HepG2 (cell line): Measurements from ENCODE around the gene UBR4. TPM values are rescaled to one million over a fixed set of nuclear protein-coding genes. Genes with fewer than 3 reads are reported as not detected.

Source experiments
- ATAC-seq: fragments of 200-7000 bp; cut with Tn5 transposase; 3 replicates; pipeline ENCODE4 v1.9.1; 2020; ENCODE audit warnings: mild to moderate bottlenecking, moderate library complexity
- BruUV-seq: library from RNA; stranded (reverse); fragments of 400-500 nt; replicated peaks from 2 replicates; lab custom pipeline; 2021; lab: Mats Ljungman, UMichigan
- CTCF ChIA-PET: fragments of 300-600 bp; formaldehyde crosslinking; extraction: SDS; loops from one replicate; lab custom pipeline; 2021; ENCODE audit warnings: low total read pairs, inconsistent platforms, low intra/inter-chr PET ratio; lab: Yijun Ruan, JAX
- POLR2A ChIA-PET: fragments of 350-600 bp; sonication (Branson Sonifier 250); formaldehyde crosslinking; loops from one replicate; lab custom pipeline; 2020; ENCODE audit warnings: antibody characterized with exemption, inconsistent platforms; lab: Yijun Ruan, JAX
- DNase-seq: peaks from one replicate; pipeline ENCODE4 v3.0.0-alpha.2; 2015; ENCODE audit warnings: low spot score
- FAIRE-seq: peaks from 3 replicates; lab custom pipeline; 2011; peaks lifted over from hg19 to GRCh38; lab: Jason Lieb, UNC
- H2AFZ ChIP-seq: one replicate; pipeline ENCODE4 v1.6.1; 2011; ENCODE audit warnings: low read length, inconsistent platforms
- H3K27ac ChIP-seq: fragments of 300-600 bp; 3 replicates; pipeline ENCODE4 v1.8.0; 2011; ENCODE audit warnings: mixed run types, mild to moderate bottlenecking, mixed read lengths, low read length, inconsistent platforms; ENCODE audit not compliant: insufficient read depth; ENCODE audit errors: extremely low read length
- H3K27me3 ChIP-seq, 2 experiments: fragments of 200-600 bp in 1 of 2; 2 replicates in 1 of 2; 3 replicates in 1 of 2; pipeline versions ENCODE4 v1.6.0 to v1.8.0; 2011; ENCODE audit warnings: low read length in 2 of 2, mild to moderate bottlenecking in 2 of 2, moderate library complexity in 2 of 2, inconsistent platforms in 1 of 2; ENCODE audit not compliant: insufficient read depth in 2 of 2, control insufficient read depth in 1 of 2
- H3K36me3 ChIP-seq, 2 experiments: fragments of 200-600 bp in 1 of 2; replicated peaks in 1 of 2; 2 replicates in 1 of 2; 3 replicates in 1 of 2; pipeline versions ENCODE4 v1.5.1 to v1.8.0; 2011; ENCODE audit warnings: low read length in 2 of 2, inconsistent platforms in 1 of 2; ENCODE audit not compliant: insufficient read depth in 2 of 2, control insufficient read depth in 1 of 2
- H3K4me1 ChIP-seq: 2 replicates; pipeline ENCODE4 v1.5.1; 2012; ENCODE audit warnings: low read length, inconsistent platforms; ENCODE audit not compliant: insufficient read depth
- H3K4me2 ChIP-seq: 2 replicates; pipeline ENCODE4 v1.6.0; 2011; ENCODE audit warnings: low read depth, low read length, inconsistent platforms
- H3K4me3 ChIP-seq, 3 experiments: fragments of 200-600 bp in 1 of 3; sonication (generic), shearing (Covaris generic) in 1 of 3; replicated peaks in 1 of 3; 2 replicates each; pipeline ENCODE4 v1.5.1; 2011 to 2016; ENCODE audit warnings: low read length in 3 of 3, inconsistent platforms in 2 of 3, low read depth in 2 of 3, mild to moderate bottlenecking in 2 of 3, control low read depth in 1 of 3, mixed read lengths in 1 of 3; ENCODE audit not compliant: insufficient read depth in 1 of 3
- H3K79me2 ChIP-seq: one replicate; pipeline ENCODE4 v1.6.1; 2011; ENCODE audit warnings: low read length, inconsistent platforms; ENCODE audit not compliant: insufficient read depth
- H3K9ac ChIP-seq: 2 replicates; pipeline ENCODE4 v1.6.0; 2011; ENCODE audit warnings: mild to moderate bottlenecking, low read depth, low read length, inconsistent platforms; ENCODE audit not compliant: insufficient read depth
- H3K9me3 ChIP-seq: 2 replicates; pipeline ENCODE4 v1.5.1; 2012; ENCODE audit warnings: mild to moderate bottlenecking, low read length
- H4K20me1 ChIP-seq: 2 replicates; pipeline ENCODE4 v1.6.0; 2011; ENCODE audit warnings: inconsistent platforms, mild to moderate bottlenecking, low read length, moderate library complexity; ENCODE audit not compliant: insufficient read depth
- EED ChIP-seq: sonication (generic); formaldehyde crosslinking; IDR thresholded peaks from 2 replicates; pipeline ENCODE4 v1.5.0; 2020; ENCODE audit warnings: mild to moderate bottlenecking, missing genetic modification reagents
- SMC3 ChIP-seq: IDR thresholded peaks from 2 replicates; pipeline ENCODE4 v1.6.1; 2011; ENCODE audit warnings: low read length, improper control_type of control experiment
- STAG1 ChIP-seq: sonication (generic); formaldehyde crosslinking; IDR thresholded peaks from 2 replicates; pipeline ENCODE4 v1.4.0; 2020; ENCODE audit warnings: missing genetic modification reagents
- ZBTB3 ChIP-seq: sonication (generic); formaldehyde crosslinking; IDR thresholded peaks from 2 replicates; pipeline ENCODE4 v1.4.0; 2020; ENCODE audit warnings: low read depth, mild to moderate bottlenecking, moderate library complexity, missing genetic modification reagents, borderline replicate concordance
- WGBS: methylation state at CpG from one replicate; pipeline ENCODE4 v1.1.6; 2017; ENCODE audit warnings: low lambda C conversion rate; 5-methylcytosine and 5-hydroxymethylcytosine counted together
- in situ Hi-C: cut with HindIII; loops from 2 replicates; pipeline ENCODE4 v1.10.0; 2017; ENCODE audit warnings: low pct_unique_long_range_greater_than_20kb; ENCODE audit not compliant: extremely low pct_ligation_motif_present
- intact Hi-C: fragments of 100-400 bp; cut with micrococcal nuclease; formaldehyde crosslinking; loops from one replicate; pipeline ENCODE4 v1.10.0; 2022; ENCODE audit not compliant: unreplicated experiment
- polyA plus RNA-seq, 8 experiments: library from polyadenylated mRNA; depleted of rRNA in 3 of 8; stranded (reverse) in 7 of 8; unstranded in 1 of 8; fragments of >200 nt; fragmentation: Illumina TruSeq in 4 of 8; extraction: Trizol in 4 of 8; gene quantifications; 2 replicates each; pipeline versions ENCODE4 v1.2.1 to v1.2.3, GENCODE V29; 2011 to 2016; ENCODE audit warnings: low read depth in 4 of 8, missing spikeins in 1 of 8, mixed read lengths in 1 of 8; ENCODE audit not compliant: insufficient read depth in 1 of 8
- total RNA-seq, 5 experiments: library from RNA; depleted of rRNA; stranded (reverse); fragments of >200 nt; fragmentation: Illumina TruSeq; extraction: Trizol; gene quantifications; 2 replicates each; pipeline ENCODE4 v1.2.3, GENCODE V29; 2016; ENCODE audit warnings: low read depth in 1 of 5
- TF ChIP-seq, protein P1 (sequence below): sonication (generic); formaldehyde crosslinking; IDR thresholded peaks from 2 replicates; pipeline ENCODE4 v1.5.0; 2020; ENCODE audit warnings: mild to moderate bottlenecking, missing genetic modification reagents, moderate library complexity
- TF ChIP-seq, protein P2 (sequence below): sonication (generic); formaldehyde crosslinking; IDR thresholded peaks from 2 replicates; pipeline ENCODE4 v1.5.0; 2020; ENCODE audit warnings: missing genetic modification reagents

Gene UBR4
- total and polyA plus RNA-seq, 2 of the 13 experiments (the other 11 are each of a cell fraction or from before 2014, with no cell fraction given), result 59.1 to 106 TPM

DNA sequence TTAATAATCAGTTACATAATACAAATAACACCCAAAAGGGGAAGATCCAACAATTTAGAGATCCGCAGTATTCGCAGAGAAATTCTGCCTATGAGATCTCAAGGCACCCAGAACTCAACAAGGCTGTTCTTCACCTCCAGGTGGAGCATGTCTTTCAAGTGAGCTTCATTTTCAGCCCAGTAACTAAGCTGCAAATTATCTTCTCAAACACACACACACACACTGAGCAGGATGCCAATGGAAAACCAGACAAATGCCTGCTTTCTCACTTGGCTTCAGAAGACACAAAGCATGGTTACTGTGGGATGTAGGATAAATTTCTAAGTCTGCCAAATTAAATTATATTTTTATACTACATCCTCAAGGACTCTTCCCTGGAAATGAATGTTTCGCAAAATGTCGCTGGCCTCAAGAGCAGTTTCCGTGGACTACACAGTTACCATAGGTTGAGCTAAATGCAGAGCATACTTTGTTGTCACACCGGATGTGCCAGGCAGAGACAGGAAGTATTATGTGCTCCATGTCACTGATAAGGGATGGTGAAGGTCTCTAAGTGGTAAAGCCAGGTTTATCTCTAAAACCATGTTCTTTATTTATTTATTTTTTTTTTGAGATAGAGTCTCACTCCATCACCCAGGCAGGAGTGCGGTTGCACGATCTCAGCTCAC, 30.3 kb downstream of the UBR4 start:
- Histone ChIP-seq H3K36me3 (peaks cover 26 to 89% of the 10 kb centered on the region in 2 experiments), H3K27me3 (no peaks in the 10 kb centered on the region), H3K27ac (no peak overlapping the region), H3K79me2 (no peaks in the 10 kb centered on the region), H3K9me3 (no peaks in the 10 kb centered on the region), H3K4me1 (no peaks in the 10 kb centered on the region), H3K9ac (no peak overlapping the region), H4K20me1 (no peaks in the 10 kb centered on the region), H3K4me3 (no peak overlapping the region), H3K4me2 (no peak overlapping the region), H2AFZ (no peak overlapping the region)
- peak; percentile 73 for ATAC-seq
- no TSS peak for BruUV-seq
- in situ Hi-C loops (loop anchor here (10.0 kb wide), 1 partner anchor 55 kb away; no protein-coding TSS in a partner anchor), intact Hi-C loops (loop anchor here (2.0 kb wide), 1 partner anchor 61 kb away; no protein-coding TSS in a partner anchor)
- 96% methylated on average over 8 of the region's 8 CpGs for WGBS
- CTCF ChIA-PET, result interaction anchor here (1.7 kb wide), 1 partner anchor 61 kb away, joined by 10 read pairs; no protein-coding TSS in a partner anchor
- POLR2A ChIA-PET, result interaction anchor here (1.8 kb wide), 1 partner anchor 72 kb away, joined by 6 read pairs; the partner anchor contains the start of genes EMC1 and MRTO4
- FAIRE-seq, result peak; percentile 73
- TF ChIP-seq, protein P1, sequence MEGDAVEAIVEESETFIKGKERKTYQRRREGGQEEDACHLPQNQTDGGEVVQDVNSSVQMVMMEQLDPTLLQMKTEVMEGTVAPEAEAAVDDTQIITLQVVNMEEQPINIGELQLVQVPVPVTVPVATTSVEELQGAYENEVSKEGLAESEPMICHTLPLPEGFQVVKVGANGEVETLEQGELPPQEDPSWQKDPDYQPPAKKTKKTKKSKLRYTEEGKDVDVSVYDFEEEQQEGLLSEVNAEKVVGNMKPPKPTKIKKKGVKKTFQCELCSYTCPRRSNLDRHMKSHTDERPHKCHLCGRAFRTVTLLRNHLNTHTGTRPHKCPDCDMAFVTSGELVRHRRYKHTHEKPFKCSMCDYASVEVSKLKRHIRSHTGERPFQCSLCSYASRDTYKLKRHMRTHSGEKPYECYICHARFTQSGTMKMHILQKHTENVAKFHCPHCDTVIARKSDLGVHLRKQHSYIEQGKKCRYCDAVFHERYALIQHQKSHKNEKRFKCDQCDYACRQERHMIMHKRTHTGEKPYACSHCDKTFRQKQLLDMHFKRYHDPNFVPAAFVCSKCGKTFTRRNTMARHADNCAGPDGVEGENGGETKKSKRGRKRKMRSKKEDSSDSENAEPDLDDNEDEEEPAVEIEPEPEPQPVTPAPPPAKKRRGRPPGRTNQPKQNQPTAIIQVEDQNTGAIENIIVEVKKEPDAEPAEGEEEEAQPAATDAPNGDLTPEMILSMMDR (CRISPR knock-in tag), result peak; percentile 50
- TF ChIP-seq ZBTB3 (CRISPR knock-in tag) (no peak), STAG1 (CRISPR knock-in tag) (peak; percentile 28; the same call in 1 of the 2 replicates), EED (no peak), SMC3 (peak; percentile 41; the same call in 1 of the 2 replicates)
- TF ChIP-seq, protein P2, sequence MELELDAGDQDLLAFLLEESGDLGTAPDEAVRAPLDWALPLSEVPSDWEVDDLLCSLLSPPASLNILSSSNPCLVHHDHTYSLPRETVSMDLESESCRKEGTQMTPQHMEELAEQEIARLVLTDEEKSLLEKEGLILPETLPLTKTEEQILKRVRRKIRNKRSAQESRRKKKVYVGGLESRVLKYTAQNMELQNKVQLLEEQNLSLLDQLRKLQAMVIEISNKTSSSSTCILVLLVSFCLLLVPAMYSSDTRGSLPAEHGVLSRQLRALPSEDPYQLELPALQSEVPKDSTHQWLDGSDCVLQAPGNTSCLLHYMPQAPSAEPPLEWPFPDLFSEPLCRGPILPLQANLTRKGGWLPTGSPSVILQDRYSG (CRISPR knock-in tag), result no peak
- peak; percentile 33 for DNase-seq
